T-helper 17 cell (primary cell): ENCODE measurements around the gene SH3RF3. TPM values are rescaled to one million over a fixed set of nuclear protein-coding genes. Genes with fewer than 3 reads are reported as not detected.
A peak's percentile ranks its signal among the peaks of the same experiment; 100 is the strongest.

Experiments used
- ATAC-seq: fragments of 150-1000 bp; cut with Tn5 transposase; 2 replicates; pipeline ENCODE4 v1.10.0; 2021; ENCODE audit warnings: mild to moderate bottlenecking, moderate library complexity
- DNase-seq, 3 donors: peaks; one replicate each; pipeline versions ENCODE4 v3.0.0 to v3.0.0-alpha.2; 2020 to 2021
- H3K9me3 ChIP-seq: one replicate; pipeline ENCODE4 v1.7.0; 2013; ENCODE audit warnings: low read length, mild to moderate bottlenecking; ENCODE audit not compliant: control insufficient read depth, poor library complexity, severe bottlenecking
- H3K27ac Mint-ChIP-seq: one replicate; pipeline ENCODE4 v1.8.0; 2022; ENCODE audit warnings: mild to moderate bottlenecking, moderate library complexity, mixed read lengths
- H3K27me3 Mint-ChIP-seq: one replicate; pipeline ENCODE4 v1.8.0; 2022; ENCODE audit warnings: mixed read lengths
- H3K36me3 Mint-ChIP-seq: one replicate; pipeline ENCODE4 v1.8.0; 2022; ENCODE audit warnings: low read depth, mixed read lengths
- H3K4me1 Mint-ChIP-seq: one replicate; pipeline ENCODE4 v1.8.0; 2022; ENCODE audit warnings: mild to moderate bottlenecking, mixed read lengths
- H3K4me3 Mint-ChIP-seq: one replicate; pipeline ENCODE4 v1.8.0; 2022; ENCODE audit warnings: mild to moderate bottlenecking, moderate library complexity, mixed read lengths
- total RNA-seq, 4 donors: library from RNA in 2 of 4; stranded (reverse) in 2 of 4; gene quantifications; one replicate each; pipeline ENCODE4 v1.2.3 and lab custom pipeline; 2022 to 2026

The SH3RF3 gene
- total RNA-seq, 2 donors from 2014 or later = 0.16 to 0.27 TPM

- H3K36me3 Mint-ChIP-seq = no peaks in the 10 kb centered on the region
- peak overlapping the region; percentile 87 for H3K27ac Mint-ChIP-seq
- ATAC-seq (no peak), DNase-seq (no peak)
- no peak overlapping the region for H3K4me3 Mint-ChIP-seq
- peaks cover 48% of the 10 kb centered on the region for H3K27me3 Mint-ChIP-seq
- H3K9me3 ChIP-seq = no peaks in the 10 kb centered on the region
- peaks cover 23% of the 10 kb centered on the region for H3K4me1 Mint-ChIP-seq
Measured at GRCh38 chr2:109145286-109145685, 16.3 kb downstream of the SH3RF3 start.

DNA sequence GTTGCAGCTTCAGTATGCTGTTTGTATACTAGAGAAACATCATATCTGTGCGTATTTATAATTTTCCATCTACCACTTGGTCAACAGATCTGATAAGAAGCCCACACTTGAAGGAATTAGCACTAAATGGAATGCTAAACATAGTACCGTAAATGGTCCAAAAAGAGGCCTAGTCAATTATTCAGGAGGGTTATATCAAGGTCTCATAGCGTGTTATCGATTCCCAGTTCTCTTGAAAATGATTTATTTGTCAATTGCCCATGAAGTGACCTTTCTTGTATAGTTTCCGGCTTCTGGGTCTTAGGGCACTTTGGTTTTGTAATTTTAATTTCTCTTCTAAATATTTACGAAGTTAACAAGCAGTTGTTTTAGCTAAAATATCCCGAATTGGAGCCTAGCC is 18.4 kb downstream of the SH3RF3 start:
- Mint-ChIP-seq H3K36me3 (no peaks in the 10 kb centered on the region), H3K4me1 (peaks cover 23% of the 10 kb centered on the region), H3K27me3 (peaks cover 36% of the 10 kb centered on the region), H3K27ac (no peak overlapping the region), H3K4me3 (no peak overlapping the region)
- ATAC-seq (no peak), DNase-seq (no peak)
- H3K9me3 ChIP-seq = no peaks in the 10 kb centered on the region

GRCh38 chr2:109148117-109148746 is 19.2 kb downstream of the SH3RF3 start:
- no peak overlapping the region for H3K4me3 Mint-ChIP-seq
- no peaks in the 10 kb centered on the region for H3K36me3 Mint-ChIP-seq
- peaks cover 29% of the 10 kb centered on the region for H3K27me3 Mint-ChIP-seq
- H3K9me3 ChIP-seq = no peaks in the 10 kb centered on the region
- peaks cover 18% of the 10 kb centered on the region for H3K4me1 Mint-ChIP-seq
- ATAC-seq (no peak), DNase-seq (no peak)
- no peak overlapping the region for H3K27ac Mint-ChIP-seq

GRCh38 chr2:109148991-109149645 is 20.1 kb downstream of the SH3RF3 start:
- H3K9me3 ChIP-seq = no peaks in the 10 kb centered on the region
- H3K36me3 Mint-ChIP-seq = no peaks in the 10 kb centered on the region
- H3K27ac Mint-ChIP-seq = no peak overlapping the region
- ATAC-seq (no peak), DNase-seq (no peak)
- H3K4me1 Mint-ChIP-seq = peaks cover 11% of the 10 kb centered on the region
- H3K4me3 Mint-ChIP-seq = no peak overlapping the region
- peaks cover 31% of the 10 kb centered on the region for H3K27me3 Mint-ChIP-seq

- no peaks in the 10 kb centered on the region for H3K9me3 ChIP-seq
- Mint-ChIP-seq H3K27ac (no peak overlapping the region), H3K36me3 (no peaks in the 10 kb centered on the region), H3K27me3 (peaks cover 41% of the 10 kb centered on the region), H3K4me3 (no peak overlapping the region), H3K4me1 (peaks cover 2% of the 10 kb centered on the region)
- ATAC-seq = no peak
- DNase-seq = no peak
Measured at GRCh38 chr2:109150559-109150958, 21.6 kb downstream of the SH3RF3 start.

- H3K9me3 ChIP-seq = no peaks in the 10 kb centered on the region
- H3K27ac Mint-ChIP-seq = no peak overlapping the region
- no peak for DNase-seq
- peaks cover 2% of the 10 kb centered on the region for H3K4me1 Mint-ChIP-seq
- H3K27me3 Mint-ChIP-seq = peaks cover 40% of the 10 kb centered on the region
- H3K36me3 Mint-ChIP-seq = no peaks in the 10 kb centered on the region
- no peak overlapping the region for H3K4me3 Mint-ChIP-seq
- no peak for ATAC-seq
Measured at GRCh38 chr2:109151519-109151918, 22.5 kb downstream of the SH3RF3 start.

DNA sequence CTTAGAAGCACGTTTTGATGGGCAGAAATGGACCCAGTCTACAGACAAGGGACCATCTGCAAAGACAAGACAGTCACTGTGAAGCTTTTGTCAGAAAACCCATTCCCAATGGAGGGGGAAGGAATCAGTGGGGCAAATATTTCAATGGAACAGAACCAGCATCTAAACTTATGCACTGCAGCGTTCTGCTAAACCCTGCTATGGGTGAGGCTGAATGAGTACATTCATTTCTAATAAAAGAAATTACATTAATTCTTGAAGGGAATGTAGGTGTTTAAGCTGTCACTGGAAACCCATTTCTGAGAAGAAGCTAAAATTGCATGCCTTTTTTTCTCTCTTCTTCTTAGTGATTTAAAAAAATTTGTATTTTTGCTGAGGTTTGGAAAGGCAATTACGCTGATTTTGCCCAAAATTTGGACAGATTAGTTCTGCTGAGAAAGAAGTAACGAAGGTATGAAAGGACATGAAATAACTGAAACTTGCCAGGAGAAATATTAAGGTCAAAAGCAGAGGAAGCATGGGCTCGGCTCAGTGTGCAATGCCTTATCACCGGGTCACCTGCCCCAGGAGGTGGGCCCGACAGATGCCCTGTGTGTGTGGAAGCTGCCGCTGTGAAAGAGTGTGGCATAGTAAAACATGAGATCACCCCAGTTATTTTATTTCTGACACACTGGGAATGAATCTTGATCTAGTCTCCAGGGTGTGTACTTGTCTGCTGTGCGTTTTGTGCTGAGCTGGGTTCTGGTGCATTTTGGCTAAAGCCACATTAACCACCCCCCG is 24.2 kb downstream of the SH3RF3 start:
- peaks cover 2% of the 10 kb centered on the region for H3K4me1 Mint-ChIP-seq
- no peak overlapping the region for H3K4me3 Mint-ChIP-seq
- H3K9me3 ChIP-seq = no peaks in the 10 kb centered on the region
- peaks cover 27% of the 10 kb centered on the region for H3K27me3 Mint-ChIP-seq
- ATAC-seq (no peak), DNase-seq (no peak)
- H3K27ac Mint-ChIP-seq = no peak overlapping the region
- no peaks in the 10 kb centered on the region for H3K36me3 Mint-ChIP-seq

DNA sequence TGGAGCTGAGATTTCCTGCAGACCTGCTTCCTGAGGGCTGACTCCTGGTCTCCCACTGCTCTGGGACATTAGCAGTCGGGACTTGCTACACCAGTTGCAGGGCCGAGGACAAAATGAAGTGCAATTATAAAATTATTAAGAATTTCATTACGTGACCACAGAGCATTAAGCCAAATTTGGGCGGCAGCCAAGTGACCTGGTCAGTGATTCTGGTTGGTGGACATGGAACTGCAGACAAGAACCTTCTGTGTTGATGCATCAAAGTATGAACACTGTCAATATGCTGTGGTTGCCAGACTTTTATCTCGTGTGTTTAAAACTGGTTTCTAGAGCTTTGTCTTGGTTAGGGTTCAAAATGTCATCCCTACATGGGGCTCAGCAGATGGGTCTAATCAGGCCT is 24.8 kb downstream of the SH3RF3 start:
- Mint-ChIP-seq H3K36me3 (no peaks in the 10 kb centered on the region), H3K27ac (no peak overlapping the region), H3K27me3 (peaks cover 31% of the 10 kb centered on the region), H3K4me3 (no peak overlapping the region), H3K4me1 (peaks cover 2% of the 10 kb centered on the region)
- DNase-seq (no peak), ATAC-seq (no peak)
- no peaks in the 10 kb centered on the region for H3K9me3 ChIP-seq

- peaks cover 2% of the 10 kb centered on the region for H3K4me1 Mint-ChIP-seq
- no peak overlapping the region for H3K4me3 Mint-ChIP-seq
- DNase-seq (no peak), ATAC-seq (no peak)
- no peaks in the 10 kb centered on the region for H3K36me3 Mint-ChIP-seq
- no peak overlapping the region for H3K27ac Mint-ChIP-seq
- H3K27me3 Mint-ChIP-seq = peaks cover 35% of the 10 kb centered on the region
- H3K9me3 ChIP-seq = no peaks in the 10 kb centered on the region
Measured at GRCh38 chr2:109154226-109154625, 25.2 kb downstream of the SH3RF3 start.

GRCh38 chr2:109155553-109156451 is 26.8 kb downstream of the SH3RF3 start:
- ATAC-seq (no peak), DNase-seq (no peak)
- Mint-ChIP-seq H3K4me1 (peaks cover 5% of the 10 kb centered on the region), H3K27me3 (peaks cover 45% of the 10 kb centered on the region), H3K27ac (no peak overlapping the region), H3K4me3 (no peak overlapping the region), H3K36me3 (peaks cover 2% of the 10 kb centered on the region)
- no peaks in the 10 kb centered on the region for H3K9me3 ChIP-seq

- no peak for ATAC-seq
- Mint-ChIP-seq H3K4me3 (no peak overlapping the region), H3K27ac (no peak overlapping the region)
Measured at GRCh38 chr2:109157563-109158105, 28.6 kb downstream of the SH3RF3 start.

DNA sequence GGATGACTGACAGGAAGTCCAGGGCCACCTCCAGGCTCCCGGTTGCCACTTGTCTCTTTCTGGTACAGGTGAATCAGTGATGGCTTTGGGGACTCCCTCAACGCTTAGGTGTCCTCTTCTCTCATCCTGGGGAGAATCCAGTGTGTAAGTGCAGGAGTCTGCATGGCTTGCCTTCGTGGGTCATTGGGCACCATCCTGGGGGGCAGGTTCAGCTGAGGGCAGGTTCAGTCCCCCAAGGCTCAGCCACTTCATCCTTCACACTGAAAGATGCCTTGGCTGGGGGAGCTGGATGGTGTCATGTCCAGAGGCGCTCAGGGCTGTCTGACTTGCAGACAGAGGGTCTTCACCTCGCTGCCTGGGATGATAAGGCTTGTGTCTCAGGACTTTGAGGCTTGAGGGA is 29.2 kb downstream of the SH3RF3 start:
- H3K36me3 Mint-ChIP-seq = peaks cover 5% of the 10 kb centered on the region
- no peaks in the 10 kb centered on the region for H3K9me3 ChIP-seq
- H3K4me1 Mint-ChIP-seq = peaks cover 7% of the 10 kb centered on the region
- no peak overlapping the region for H3K27ac Mint-ChIP-seq
- no peak overlapping the region for H3K4me3 Mint-ChIP-seq
- ATAC-seq = no peak
- peaks cover 53% of the 10 kb centered on the region for H3K27me3 Mint-ChIP-seq
- DNase-seq = no peak

More at GRCh38 chr2:109157563-109158105, 28.6 kb downstream of the SH3RF3 start:
- peaks cover 5% of the 10 kb centered on the region for H3K36me3 Mint-ChIP-seq
- no peak for DNase-seq
- peaks cover 53% of the 10 kb centered on the region for H3K27me3 Mint-ChIP-seq
- no peaks in the 10 kb centered on the region for H3K9me3 ChIP-seq
- peaks cover 7% of the 10 kb centered on the region for H3K4me1 Mint-ChIP-seq
